HG02571 (cell line): ENCODE results near the gene HPSE2.

Experiments used
- ATAC-seq: cut with Tn5 transposase; IDR thresholded peaks from one replicate; pipeline ENCODE4 v1.9.1; 2021; ENCODE audit warnings: mild to moderate bottlenecking, moderate library complexity; ENCODE audit not compliant: unreplicated experiment

Gene HPSE2

DNA sequence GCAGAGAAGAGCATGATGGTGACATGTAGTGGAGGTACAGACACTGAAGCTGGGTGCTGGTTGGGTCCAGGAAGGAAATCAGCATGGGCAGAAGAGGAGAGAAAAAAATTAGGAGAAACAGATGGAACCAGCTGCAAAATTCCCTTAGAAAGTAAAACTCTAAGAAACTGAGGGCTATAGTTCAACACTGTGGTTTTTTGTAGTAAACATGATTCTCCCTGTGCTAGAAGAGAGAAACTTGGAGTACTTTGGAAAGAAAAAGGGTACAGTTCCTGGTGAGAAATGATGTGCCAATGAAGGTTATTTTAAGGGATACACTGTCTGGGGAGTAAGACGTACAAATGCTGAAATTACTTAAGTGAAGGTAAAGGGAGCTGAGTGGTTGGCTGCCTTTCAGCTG lies 607.4 kb downstream of the HPSE2 start:
- ATAC-seq, result no peak

GRCh38 chr10:98627711-98628110 lies 607.9 kb downstream of the HPSE2 start:
- no peak for ATAC-seq

DNA sequence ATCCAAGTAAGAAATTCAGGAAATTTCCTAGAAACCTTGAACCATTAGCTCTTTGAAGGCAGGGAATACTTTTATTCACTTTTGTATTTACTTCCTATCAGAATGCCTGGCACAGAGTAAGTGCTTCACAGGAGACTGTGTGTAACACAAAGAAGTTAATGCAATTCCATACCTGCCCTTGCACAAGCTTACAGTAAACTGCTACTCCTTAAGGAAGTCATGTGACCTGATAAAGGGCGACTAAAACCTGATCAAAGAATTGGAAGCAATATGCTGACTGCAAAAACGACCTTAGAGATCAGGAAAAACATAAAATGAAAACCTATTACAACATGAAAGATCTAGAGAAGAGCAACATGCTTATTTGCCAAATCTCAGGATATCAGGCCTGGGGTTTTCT lies 610.7 kb downstream of the HPSE2 start:
- ATAC-seq, result no peak

DNA sequence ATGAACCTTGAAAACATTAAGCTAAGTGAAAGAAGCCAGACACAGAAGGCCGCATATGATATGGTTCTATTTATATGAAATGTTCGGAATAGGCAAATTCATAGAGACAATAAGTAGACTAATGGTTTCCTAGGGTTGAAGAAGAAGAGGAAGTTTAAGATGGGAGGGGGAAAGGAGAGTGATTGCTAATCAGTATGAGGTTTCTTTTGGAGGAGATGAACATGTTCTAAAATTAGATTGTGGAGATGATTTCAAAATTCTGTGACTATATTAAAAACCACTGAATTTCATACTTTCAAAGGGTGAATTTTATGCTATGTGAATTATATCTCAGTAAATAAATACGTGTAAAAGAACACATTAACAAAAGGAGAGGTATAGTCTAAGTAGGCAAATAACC lies 612.5 kb downstream of the HPSE2 start:
- ATAC-seq, result no peak

GRCh38 chr10:98621630-98622029 lies 614.0 kb downstream of the HPSE2 start:
- ATAC-seq, result no peak

- no peak for ATAC-seq
These were observed 615.1 kb downstream of the HPSE2 start for GRCh38 chr10:98620503-98620902.

GRCh38 chr10:98619446-98619845 lies 616.2 kb downstream of the HPSE2 start:
- ATAC-seq, result no peak

- ATAC-seq, result no peak
These were observed 617.6 kb downstream of the HPSE2 start for GRCh38 chr10:98617906-98618520.

GRCh38 chr10:98613446-98613845 lies 622.2 kb downstream of the HPSE2 start:
- ATAC-seq, result no peak

DNA sequence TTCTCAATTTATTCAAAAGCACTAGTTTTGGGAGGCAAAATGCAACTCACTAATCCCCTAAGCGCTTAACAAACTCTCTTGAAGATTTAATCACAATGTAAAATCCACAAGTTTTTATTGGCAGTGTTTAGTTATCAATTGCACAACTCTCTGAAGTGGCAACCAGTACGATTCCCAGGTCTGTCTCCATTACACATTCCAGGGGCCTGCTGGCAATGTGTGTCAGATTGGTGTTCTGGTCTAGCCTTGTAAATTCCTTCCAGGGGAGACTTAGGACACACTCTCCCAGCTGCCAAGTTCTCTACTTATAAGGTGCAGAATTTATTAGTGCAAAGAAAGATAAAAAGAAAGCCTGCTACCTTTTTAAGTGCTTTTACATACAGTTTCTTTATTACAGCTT lies 624.2 kb downstream of the HPSE2 start:
- no peak for ATAC-seq

DNA sequence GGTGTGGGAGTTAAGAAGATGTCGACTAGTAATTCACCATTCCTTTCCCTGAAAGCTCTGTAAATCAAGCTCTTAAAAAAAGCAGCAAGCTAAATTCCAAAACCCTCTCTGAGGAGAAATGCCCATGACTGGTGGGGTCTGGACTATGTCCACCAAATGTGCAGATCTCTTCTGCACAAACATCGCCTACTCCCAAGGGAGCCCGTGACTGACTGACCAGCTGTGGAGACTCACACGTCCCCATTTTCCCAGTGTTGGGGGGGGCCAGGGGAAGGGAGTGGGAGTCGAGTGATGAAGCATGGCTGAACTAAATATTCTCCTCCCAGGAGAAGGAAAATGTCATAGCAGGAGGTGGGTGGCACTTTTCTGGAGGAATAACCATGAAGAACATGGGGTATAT lies 624.8 kb downstream of the HPSE2 start:
- ATAC-seq, result no peak

- ATAC-seq, result no peak
These were observed 625.4 kb downstream of the HPSE2 start for GRCh38 chr10:98610301-98610700.

- no peak for ATAC-seq
These were observed 626.4 kb downstream of the HPSE2 start for GRCh38 chr10:98609265-98609664.

GRCh38 chr10:98608411-98608810 lies 627.2 kb downstream of the HPSE2 start:
- no peak for ATAC-seq

DNA sequence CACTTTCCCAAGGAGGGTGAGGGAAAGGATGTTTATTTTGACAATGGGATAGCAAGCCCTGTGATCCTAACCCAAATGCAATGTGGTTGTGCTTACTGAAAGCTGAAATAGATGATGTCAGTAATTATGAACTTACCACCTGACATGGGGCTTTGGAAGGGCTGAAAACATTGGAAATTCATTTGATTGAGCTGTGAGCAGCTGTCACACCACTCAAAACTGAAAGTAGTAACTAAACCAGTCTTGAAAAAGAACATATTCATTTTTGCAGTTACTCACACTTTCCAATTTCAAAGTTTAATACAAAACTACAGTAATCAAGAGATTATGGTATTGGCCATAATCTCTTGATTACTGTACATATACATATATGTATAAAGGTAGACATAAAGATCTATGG lies 633.4 kb downstream of the HPSE2 start:
- ATAC-seq, result no peak

DNA sequence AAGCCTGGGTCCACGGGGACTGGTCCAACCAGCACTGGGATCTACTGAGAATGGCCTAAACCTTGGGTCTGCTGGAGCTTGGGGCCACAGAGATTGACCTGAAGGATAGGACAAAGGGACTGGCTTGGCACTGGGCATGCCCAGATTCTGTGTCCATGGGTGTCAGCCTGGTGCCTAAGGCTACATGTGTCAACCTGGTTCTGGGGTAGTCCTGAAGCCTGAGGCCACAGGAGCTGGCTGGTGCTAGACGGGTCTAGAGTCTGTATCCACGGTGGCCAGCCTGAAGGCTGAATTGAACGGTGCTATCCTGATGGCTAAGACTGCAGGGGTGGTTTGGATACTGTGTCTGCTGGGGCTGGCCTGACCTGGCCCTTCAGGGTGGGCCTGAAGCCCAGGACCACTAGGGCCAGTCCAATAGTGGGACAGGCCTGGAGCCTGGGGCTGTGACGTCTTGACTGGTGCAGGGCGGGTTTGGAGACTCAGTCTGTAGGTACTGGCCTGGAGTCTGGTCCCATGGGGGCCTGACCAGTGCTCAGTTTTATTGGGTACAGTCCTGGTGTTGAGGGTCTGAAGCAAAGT lies 636.5 kb downstream of the HPSE2 start:
- no peak for ATAC-seq

DNA sequence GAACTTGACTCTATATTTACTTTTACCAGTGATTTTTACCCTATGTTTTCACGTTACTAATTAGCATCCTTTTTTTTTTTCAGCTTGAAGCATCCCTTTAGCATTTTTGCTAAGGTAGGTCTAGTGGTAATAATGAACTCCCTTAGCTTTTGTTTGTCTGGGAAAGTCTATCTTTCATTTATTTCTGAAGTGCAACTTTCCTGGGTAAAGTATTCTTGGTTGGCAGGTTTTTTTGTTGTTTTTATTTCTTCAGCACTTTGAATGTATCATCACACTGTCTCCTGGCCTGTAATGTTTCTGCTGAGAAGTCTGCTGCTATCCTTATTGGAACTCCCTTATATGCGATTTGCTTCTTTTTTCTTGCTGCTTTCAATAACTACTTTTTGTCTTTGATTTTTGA lies 639.2 kb downstream of the HPSE2 start:
- no peak for ATAC-seq

- no peak for ATAC-seq
These were observed 646.0 kb downstream of the HPSE2 start for GRCh38 chr10:98589691-98590090.

GRCh38 chr10:98589007-98589406 lies 646.6 kb downstream of the HPSE2 start:
- ATAC-seq, result no peak

DNA sequence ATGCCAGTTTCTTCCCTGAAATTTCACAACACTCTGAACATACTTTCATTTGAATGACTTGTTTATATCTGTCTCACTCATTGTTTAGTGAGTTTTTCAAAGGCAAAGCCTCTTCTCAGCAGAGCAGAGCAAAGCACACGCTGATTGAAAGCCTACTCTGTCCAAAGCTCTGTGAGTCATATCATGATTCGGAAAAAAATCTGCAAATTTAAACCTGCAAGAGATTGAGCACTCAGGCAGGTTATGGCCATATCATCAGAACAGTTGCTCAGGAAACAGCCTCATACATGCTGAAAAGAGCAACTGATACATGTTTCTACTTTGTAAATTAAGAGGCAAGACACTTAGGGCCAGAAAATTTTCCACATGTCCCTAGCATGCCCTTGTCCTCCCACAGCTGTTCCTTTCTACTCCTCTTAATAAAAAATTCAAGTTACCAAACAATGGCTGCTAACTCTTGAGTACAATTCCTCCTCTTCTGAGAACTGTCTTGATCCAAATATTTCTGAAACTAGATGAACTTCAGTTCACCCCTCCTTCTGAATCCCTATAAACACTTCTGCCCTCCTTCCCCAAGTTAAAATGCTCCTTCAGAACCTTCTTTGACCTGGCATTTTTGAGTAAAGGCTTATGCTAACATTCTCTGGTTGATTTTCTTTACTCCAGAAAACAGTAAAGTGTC lies 648.4 kb downstream of the HPSE2 start:
- ATAC-seq, result no peak

GRCh38 chr10:98586096-98586495 lies 649.6 kb downstream of the HPSE2 start:
- no peak for ATAC-seq

- ATAC-seq, result no peak
These were observed 653.3 kb downstream of the HPSE2 start for GRCh38 chr10:98582363-98582762.

- ATAC-seq, result no peak
These were observed 658.1 kb downstream of the HPSE2 start for GRCh38 chr10:98577578-98577977.
